H1 (cell line): ENCODE results near the gene DNAJB11. TPM values are rescaled to one million over a fixed set of nuclear protein-coding genes. Genes with fewer than 3 reads are reported as not detected.

Experiments
- CTCF ChIA-PET: fragments of 300-600 bp; sonication (Branson Sonifier 250); formaldehyde crosslinking; loops from one replicate; lab custom pipeline; 2021; ENCODE audit not compliant: partially characterized antibody; lab: Charles Lee
- POLR2A ChIA-PET: fragments of 300-600 bp; sonication (Branson Sonifier 250); formaldehyde crosslinking; loops from one replicate; lab custom pipeline; 2021; ENCODE audit warnings: inconsistent platforms; ENCODE audit not compliant: partially characterized antibody; lab: Charles Lee
- DNase-seq, 2 experiments: peaks; one replicate each; pipeline versions ENCODE4 v3.0.0 to v3.0.0-alpha.2; 2010 to 2022; ENCODE audit warnings: low spot score in 2 of 2, low read depth in 1 of 2, mixed read lengths in 1 of 2
- FAIRE-seq: peaks from 2 replicates; lab custom pipeline; 2011; peaks lifted over from hg19 to GRCh38; lab: Jason Lieb, UNC
- H2AFZ ChIP-seq: 2 replicates; pipeline ENCODE4 v1.8.1; 2012; ENCODE audit warnings: low read length, inconsistent platforms
- H2AK5ac ChIP-seq: 2 replicates; pipeline ENCODE4 v1.6.1; 2013; ENCODE audit warnings: low read depth, low read length
- H2BK120ac ChIP-seq: replicated peaks from 2 replicates; pipeline ENCODE3; 2013; ENCODE audit warnings: low read depth, low read length, inconsistent platforms
- H2BK12ac ChIP-seq: 2 replicates; pipeline ENCODE4 v1.6.1; 2013; ENCODE audit warnings: low read depth, low read length
- H2BK15ac ChIP-seq: 2 replicates; pipeline ENCODE4 v1.6.1; 2013; ENCODE audit warnings: low read length
- H2BK20ac ChIP-seq: 2 replicates; pipeline ENCODE4 v1.6.1; 2013; ENCODE audit warnings: low read length
- H2BK5ac ChIP-seq: 2 replicates; pipeline ENCODE4 v1.6.1; 2013; ENCODE audit warnings: low read depth, low read length
- H3K14ac ChIP-seq: 2 replicates; pipeline ENCODE4 v1.6.1; 2013; ENCODE audit warnings: inconsistent platforms; ENCODE audit not compliant: insufficient read length
- H3K18ac ChIP-seq: 2 replicates; pipeline ENCODE4 v1.6.1; 2013; ENCODE audit warnings: low read length; ENCODE audit errors: extremely low read depth
- H3K23ac ChIP-seq: 2 replicates; pipeline ENCODE4 v1.6.1; 2013; ENCODE audit warnings: inconsistent platforms; ENCODE audit not compliant: insufficient read length
- H3K23me2 ChIP-seq: 2 replicates; pipeline ENCODE4 v1.6.1; 2013; ENCODE audit warnings: low read depth, low read length
- H3K27ac ChIP-seq: 2 replicates; pipeline ENCODE4 v1.6.1; 2011; ENCODE audit warnings: low read depth, low read length, inconsistent platforms
- H3K27me3 ChIP-seq, 4 experiments: replicated peaks in 1 of 4; 1 replicate in 1 of 4; 2 replicates in 3 of 4; pipeline versions ENCODE4 v1.6.1 to v1.8.1; 2011 to 2013; ENCODE audit warnings: low read length in 3 of 4, mild to moderate bottlenecking in 3 of 4, inconsistent platforms in 2 of 4, mixed read lengths in 2 of 4, moderate library complexity in 1 of 4; ENCODE audit not compliant: control insufficient read depth in 3 of 4, insufficient read depth in 3 of 4; ENCODE audit errors: extremely low read depth in 1 of 4
- H3K36me3 ChIP-seq, 4 experiments: 2 replicates each; pipeline versions ENCODE4 v1.6.1 to v1.8.1; 2011 to 2013; ENCODE audit warnings: mild to moderate bottlenecking in 4 of 4, low read length in 3 of 4, moderate library complexity in 2 of 4, control low read depth in 1 of 4, inconsistent platforms in 1 of 4; ENCODE audit not compliant: insufficient read depth in 4 of 4, control insufficient read depth in 2 of 4
- H3K4ac ChIP-seq: replicated peaks from 2 replicates; pipeline ENCODE3; 2013; ENCODE audit warnings: low read length, low read depth, mixed read lengths, inconsistent platforms; ENCODE audit not compliant: insufficient read length
- H3K4me1 ChIP-seq, 4 experiments: replicated peaks in 1 of 4; 1 replicate in 1 of 4; 2 replicates in 3 of 4; pipeline versions ENCODE4 v1.6.1 to v1.8.1; 2011 to 2013; ENCODE audit warnings: low read length in 3 of 4, inconsistent platforms in 2 of 4, mixed read lengths in 1 of 4; ENCODE audit not compliant: insufficient read depth in 4 of 4, control insufficient read depth in 3 of 4
- H3K4me2 ChIP-seq, 2 experiments: 2 replicates each; pipeline versions ENCODE4 v1.6.1 to v1.8.1; 2011 to 2013; ENCODE audit warnings: low read depth in 2 of 2, low read length in 2 of 2, control low read depth in 1 of 2, inconsistent platforms in 1 of 2, mild to moderate bottlenecking in 1 of 2; ENCODE audit not compliant: insufficient read depth in 1 of 2
- H3K4me3 ChIP-seq, 4 experiments: fragments of 200-600, 300-600 bp in 1 of 4; sonication (generic), shearing (Covaris generic), sonication (Bioruptor Twin) in 1 of 4; 2 replicates each; pipeline versions ENCODE4 v1.5.1 to v1.8.1; 2011 to 2016; ENCODE audit warnings: low read length in 4 of 4, low read depth in 3 of 4, control low read depth in 2 of 4, inconsistent platforms in 2 of 4, mild to moderate bottlenecking in 2 of 4, mixed read lengths in 1 of 4, moderate library complexity in 1 of 4; ENCODE audit not compliant: insufficient read depth in 2 of 4; ENCODE audit errors: extremely low read depth in 1 of 4
- H3K56ac ChIP-seq: replicated peaks from 2 replicates; pipeline ENCODE3; 2013; ENCODE audit warnings: low read depth, mild to moderate bottlenecking, mixed read lengths, low read length, inconsistent platforms; ENCODE audit not compliant: insufficient read length
- H3K79me1 ChIP-seq: 2 replicates; pipeline ENCODE4 v1.6.1; 2013; ENCODE audit warnings: low read depth, low read length, control low read depth
- H3K79me2 ChIP-seq, 2 experiments: 2 replicates each; pipeline versions ENCODE4 v1.6.1 to v1.8.1; 2012 to 2013; ENCODE audit warnings: low read length in 2 of 2, mild to moderate bottlenecking in 2 of 2, inconsistent platforms in 1 of 2; ENCODE audit not compliant: insufficient read depth in 2 of 2, control insufficient read depth in 1 of 2
- H3K9ac ChIP-seq, 4 experiments: replicated peaks in 1 of 4; 1 replicate in 1 of 4; 2 replicates in 3 of 4; pipeline versions ENCODE4 v1.6.1 to v1.8.1; 2011 to 2013; ENCODE audit warnings: low read depth in 3 of 4, low read length in 3 of 4, control low read depth in 2 of 4, mild to moderate bottlenecking in 2 of 4, moderate library complexity in 2 of 4, inconsistent platforms in 1 of 4; ENCODE audit errors: extremely low read depth in 1 of 4
- H3K9me3 ChIP-seq, 2 experiments: 2 replicates each; pipeline versions ENCODE4 v1.6.1 to v1.8.1; 2012 to 2013; ENCODE audit warnings: mild to moderate bottlenecking in 2 of 2, moderate library complexity in 2 of 2, control low read depth in 1 of 2, inconsistent platforms in 1 of 2, low read depth in 1 of 2, low read length in 1 of 2, mixed read lengths in 1 of 2; ENCODE audit not compliant: insufficient read depth in 2 of 2
- H4K20me1 ChIP-seq, 2 experiments: replicated peaks in 1 of 2; 2 replicates each; pipeline versions ENCODE3 to v1.8.1; 2011 to 2013; ENCODE audit warnings: inconsistent platforms in 2 of 2, low read length in 2 of 2, mild to moderate bottlenecking in 1 of 2; ENCODE audit not compliant: insufficient read depth in 2 of 2, control insufficient read depth in 1 of 2
- H4K5ac ChIP-seq: 2 replicates; pipeline ENCODE4 v1.6.1; 2013; ENCODE audit warnings: low read length, low read depth, mixed read lengths, inconsistent platforms; ENCODE audit not compliant: insufficient read length
- H4K8ac ChIP-seq: 2 replicates; pipeline ENCODE4 v1.8.0; 2013; ENCODE audit warnings: mild to moderate bottlenecking, moderate library complexity, low read length, inconsistent platforms; ENCODE audit not compliant: insufficient read depth; ENCODE audit errors: extremely low read depth
- H4K91ac ChIP-seq: replicated peaks from 2 replicates; pipeline ENCODE3; 2013; ENCODE audit warnings: low read length, mixed read lengths, inconsistent platforms; ENCODE audit not compliant: insufficient read length
- EP300 ChIP-seq, 2 experiments: IDR thresholded peaks; 1 replicate in 1 of 2; 2 replicates in 1 of 2; pipeline ENCODE4 v1.6.1; 2011 to 2012; ENCODE audit warnings: low read depth in 2 of 2, low read length in 2 of 2, mild to moderate bottlenecking in 2 of 2, borderline replicate concordance in 1 of 2, inconsistent platforms in 1 of 2, moderate library complexity in 1 of 2
- POLR2A ChIP-seq, 2 experiments: IDR thresholded peaks; 1 replicate in 1 of 2; 2 replicates in 1 of 2; pipeline ENCODE4 v1.6.1; 2011; ENCODE audit warnings: low read depth in 2 of 2, low read length in 2 of 2, mild to moderate bottlenecking in 2 of 2; ENCODE audit errors: control extremely low read depth in 1 of 2
- RXRA ChIP-seq: IDR thresholded peaks from 2 replicates; pipeline ENCODE4 v1.6.1; 2011; ENCODE audit warnings: low read depth, mild to moderate bottlenecking, low read length, moderate library complexity; ENCODE audit not compliant: insufficient read depth
- WGBS, 2 experiments: shearing (Covaris generic) in 1 of 2; methylation state at CpG; one replicate each; pipeline versions ENCODE4 v1.1.6 to v1.1.7; 2013 to 2015; ENCODE audit warnings: low lambda C conversion rate in 2 of 2, mixed read lengths in 2 of 2, inconsistent platforms in 1 of 2, low coverage in 1 of 2, missing lambda C conversion rate in 1 of 2; ENCODE audit not compliant: insufficient replicate concordance in 2 of 2, insufficient coverage in 1 of 2, insufficient read length in 1 of 2; ENCODE audit errors: extremely low coverage in 1 of 2, missing lambda C conversion rate in 1 of 2; 5-methylcytosine and 5-hydroxymethylcytosine counted together
- polyA plus RNA-seq, 7 experiments: library from polyadenylated mRNA; depleted of rRNA in 3 of 7; stranded (reverse) in 5 of 7; unstranded in 2 of 7; fragments of >200 nt in 5 of 7; fragments of 200-250 nt in 2 of 7; gene quantifications; 1 replicate in 5 of 7; 2 replicates in 1 of 7; 4 replicates in 1 of 7; pipeline versions ENCODE4 v1.2.1 to v1.2.3, GENCODE V29; 2011 to 2013; ENCODE audit warnings: missing spikeins in 2 of 7, mixed read lengths in 2 of 7
- total RNA-seq: library from RNA; stranded (reverse); fragmentation: NEBNext Ultra II Directional; extraction: Animal tissue kit (Norgen Biotek cat#: 25700); gene quantifications from 2 replicates; pipeline ENCODE4 v1.2.1, GENCODE V29; 2021

The DNAJB11 gene
- total and polyA plus RNA-seq, 2 of the 8 experiments (the other 6 are each of a cell fraction or from before 2014, with no cell fraction given), result 14.6 to 63.9 TPM

GRCh38 chr3:186544281-186544680 is 26.2 kb upstream of the DNAJB11 start, which contains the start of gene CRYGS:
TSS of gene CRYGS (minus strand) at chr3:186544380. CDS start at chr3:186544326, 54 bp downstream.
- Histone ChIP-seq H4K91ac (no peak within 1 kb of the TSS), H3K4ac (no peak within 1 kb of the TSS), H3K79me1 (no peaks in the 10 kb centered on the region), H2BK20ac (no peak within 1 kb of the TSS), H2BK12ac (no peak within 1 kb of the TSS), H3K56ac (no peak within 1 kb of the TSS), H2BK5ac (no peak within 1 kb of the TSS), H3K4me3 (no peak within 1 kb of the TSS), H4K5ac (no peak within 1 kb of the TSS), H2BK120ac (no peak within 1 kb of the TSS), H3K23me2 (no peaks in the 10 kb centered on the region), H2BK15ac (no peak within 1 kb of the TSS), H3K79me2 (no peaks in the 10 kb centered on the region), H3K27ac (no peak within 1 kb of the TSS), H3K14ac (no peak within 1 kb of the TSS), H3K9me3 (no peaks in the 10 kb centered on the region), H3K4me2 (no peak within 1 kb of the TSS), H3K18ac (no peak within 1 kb of the TSS), H3K4me1 (no peaks in the 10 kb centered on the region), H3K36me3 (0 out of 8 replicates have a peak, but pooled peaks cover 0 to 3% (median 0%) of the 10 kb centered on the region in 4 experiments), H3K23ac (no peak within 1 kb of the TSS), H4K20me1 (no peaks in the 10 kb centered on the region), H2AFZ (no peak within 1 kb of the TSS), H3K27me3 (no peaks in the 10 kb centered on the region), H2AK5ac (no peak within 1 kb of the TSS), H3K9ac (no peak within 1 kb of the TSS), H4K8ac (no peak within 1 kb of the TSS)
- 86% methylated on average over 2 of the region's 2 CpGs; no CpG with 5 or more reads in 1 of the 2 experiments for WGBS, 2 experiments
- no peak for TF ChIP-seq EP300 (IDR thresholded peaks at IDR 0.05; ENCODE audit: borderline replicate concordance in 1 of 2, low read depth in 2 of 2, low read length in 2 of 2)
- no peak for TF ChIP-seq POLR2A (IDR thresholded peaks at IDR 0.05; ENCODE audit: control extremely low read depth in 1 of 2, low read depth in 2 of 2, low read length in 2 of 2)
- no peak for TF ChIP-seq RXRA
- ChIA-PET CTCF (no interaction called here), POLR2A (interaction anchor here (0.6 to 1.3 kb wide), 2 partner anchors 43 to 246 kb away, joined by 3 to 4 read pairs; no protein-coding TSS in a partner anchor)
- DNase-seq, result no peak
- FAIRE-seq, result no peak
